Stimulated activated CD4-positive, alpha-beta T cell treated with anti-CD3 and anti-CD28 coated beads, TNF-alpha, amount 100 ng/mL, for 4 hours (primary cell): ENCODE results near the gene KIF21A.

Experiments
- DNase-seq, 3 experiments: peaks; one replicate each; pipeline ENCODE4 v3.0.0-alpha.2; 2020; ENCODE audit warnings: low read depth in 3 of 3

The KIF21A gene

DNA sequence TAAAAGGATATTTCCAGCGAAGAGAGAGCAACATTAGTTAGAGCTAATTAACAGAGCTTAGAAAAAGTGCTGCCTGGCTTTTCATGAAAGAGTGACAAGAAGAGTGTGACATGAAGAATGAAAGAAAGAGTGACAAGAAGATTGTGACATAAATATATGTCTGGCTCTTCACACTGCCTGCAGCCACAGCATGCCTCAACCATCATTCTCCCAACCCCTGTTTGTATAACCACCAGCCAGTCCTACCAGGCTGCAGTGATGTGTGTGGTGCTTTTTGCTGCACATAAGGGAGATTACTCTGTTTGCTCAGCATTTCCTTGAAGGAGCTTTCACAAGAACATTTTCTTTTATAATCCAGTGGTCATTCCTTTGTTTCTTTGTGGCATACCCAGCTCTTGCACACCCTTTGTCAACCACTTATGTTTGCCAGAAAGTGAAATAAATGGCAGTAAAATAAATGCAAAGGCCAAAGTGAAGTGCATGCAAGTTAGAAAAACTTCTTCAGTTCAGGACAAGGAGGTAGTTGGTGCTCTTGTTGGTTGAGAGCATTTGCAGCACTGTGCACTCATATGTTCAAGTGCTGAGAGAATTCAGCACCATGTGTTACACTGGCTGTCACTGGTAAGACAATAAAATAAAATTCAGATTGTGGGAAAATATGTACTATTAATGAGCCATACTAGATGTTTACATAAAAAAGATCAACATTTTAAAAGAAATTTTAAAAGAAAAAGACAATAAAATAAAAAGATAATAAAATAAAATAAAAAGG is 50.6 kb downstream of the KIF21A start:
- DNase-seq = no peak

- no peak for DNase-seq
Measured at GRCh38 chr12:39390752-39391151, 52.2 kb downstream of the KIF21A start.

DNA sequence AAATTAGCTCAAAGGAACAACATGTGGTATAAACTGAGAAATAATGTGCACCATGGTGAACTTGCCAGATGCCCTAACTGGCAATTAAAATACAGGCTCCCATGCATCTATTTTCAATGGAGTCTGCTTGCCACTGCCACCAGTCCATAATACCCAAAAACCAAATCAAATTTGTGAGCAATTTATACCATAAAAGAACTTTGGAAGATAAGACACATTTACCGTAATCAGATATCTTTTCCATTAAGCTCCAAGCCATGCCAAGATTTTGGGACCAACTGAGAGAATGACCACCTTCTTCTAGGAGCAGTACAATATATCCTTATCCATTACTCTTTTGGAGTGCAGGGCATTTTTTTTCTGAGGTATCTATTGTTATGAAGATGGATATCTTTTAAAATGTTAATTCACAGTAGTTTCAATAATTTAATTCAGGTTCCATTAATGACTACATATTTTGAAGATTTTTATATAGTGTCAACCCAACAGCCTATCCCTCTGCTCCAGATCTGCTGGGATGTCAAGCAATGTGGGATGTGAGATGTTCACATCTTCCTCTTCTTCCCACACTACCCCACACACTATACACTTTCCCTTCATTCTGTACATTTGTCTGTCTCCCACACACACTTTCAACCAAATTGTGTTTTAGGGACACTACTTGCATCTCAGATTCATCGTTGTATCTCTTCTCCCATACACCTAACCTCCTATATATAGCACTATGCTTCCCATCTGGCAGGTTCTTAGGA is 53.3 kb downstream of the KIF21A start:
- no peak for DNase-seq

GRCh38 chr12:39386335-39386734 is 56.6 kb downstream of the KIF21A start:
- DNase-seq = no peak

- no peak for DNase-seq
Measured at GRCh38 chr12:39383114-39383513, 59.8 kb downstream of the KIF21A start.

- DNase-seq = no peak
Measured at GRCh38 chr12:39380090-39380489, 62.8 kb downstream of the KIF21A start.

DNA sequence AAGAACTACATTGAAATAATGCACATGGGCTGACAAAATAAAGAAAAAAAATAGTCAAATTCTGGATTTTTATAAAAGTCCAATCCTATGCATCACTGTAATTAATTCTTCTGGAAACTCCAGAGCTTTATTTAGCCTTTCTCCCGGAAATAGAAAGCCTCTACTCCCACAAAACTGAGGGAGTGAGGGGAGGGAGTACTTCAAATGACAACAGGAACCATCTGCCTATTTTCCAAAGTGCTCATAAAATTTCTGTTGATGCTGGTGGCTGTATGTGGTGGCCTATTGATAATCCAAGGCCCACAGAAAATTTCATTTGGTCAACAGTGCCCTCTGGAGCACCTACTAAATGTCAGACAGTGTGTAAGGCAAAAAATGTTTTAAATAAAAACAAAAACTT is 64.6 kb downstream of the KIF21A start:
- DNase-seq = no peak

- no peak for DNase-seq
Measured at GRCh38 chr12:39375206-39375808, 67.6 kb downstream of the KIF21A start.

DNA sequence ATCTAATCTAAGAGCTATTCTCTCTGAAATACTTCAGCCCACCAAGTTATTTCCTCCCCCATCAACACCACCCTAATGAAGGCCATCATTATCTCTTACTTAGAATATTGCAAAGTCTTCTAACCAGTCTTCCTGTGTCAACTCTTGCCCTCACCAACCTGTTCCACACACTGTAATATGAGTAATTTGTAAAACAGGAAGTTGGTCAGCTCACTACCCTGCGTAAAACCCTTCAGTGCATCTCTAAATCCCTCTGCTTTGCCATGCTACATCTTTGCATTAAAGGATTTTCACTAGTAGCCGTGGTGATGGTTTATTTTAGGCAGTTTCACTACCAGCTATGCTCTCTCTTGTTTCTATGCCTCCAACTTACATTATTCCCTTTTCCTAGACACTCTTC is 70.0 kb downstream of the KIF21A start:
- no peak for DNase-seq

- no peak for DNase-seq
Measured at GRCh38 chr12:39372204-39372925, 70.6 kb downstream of the KIF21A start.

DNA sequence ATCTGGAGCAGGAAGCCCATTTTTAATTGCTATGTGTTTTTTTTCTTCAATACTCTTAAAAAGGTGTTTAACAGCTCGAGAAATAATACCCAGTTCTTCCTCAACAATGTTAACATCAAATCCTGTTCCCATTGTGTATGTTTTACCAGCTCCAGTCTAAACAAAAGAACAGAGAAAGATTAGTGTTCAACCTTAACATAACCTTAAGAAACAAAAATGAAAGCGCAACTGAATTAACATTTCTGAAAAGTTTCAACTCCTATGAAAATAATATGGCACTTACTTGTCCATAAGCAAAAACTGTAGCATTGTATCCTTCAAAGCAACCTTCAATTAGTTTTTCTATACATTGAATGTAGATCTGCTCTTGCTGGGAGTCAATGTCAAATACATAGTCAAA is 73.2 kb downstream of the KIF21A start:
- no peak for DNase-seq

DNA sequence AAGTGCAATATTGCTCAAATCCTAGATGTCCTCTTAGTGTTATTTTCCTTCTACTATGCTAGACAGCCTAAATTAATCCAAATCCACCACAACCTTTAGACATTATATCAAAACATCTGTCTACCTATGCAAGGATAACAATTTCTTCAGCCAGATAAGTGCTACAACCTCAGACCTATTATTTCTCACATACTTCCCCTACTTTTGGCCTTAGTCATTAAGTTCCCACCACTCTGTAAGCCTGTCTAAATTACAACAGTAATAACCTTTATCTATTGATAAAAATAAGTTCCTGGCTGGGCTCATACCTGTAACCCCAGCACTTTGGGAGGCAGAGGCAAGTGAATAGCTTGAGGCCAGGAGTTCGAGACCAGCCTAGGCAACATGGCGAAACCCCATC is 74.0 kb downstream of the KIF21A start:
- no peak for DNase-seq

GRCh38 chr12:39368096-39368495 is 74.8 kb downstream of the KIF21A start:
- DNase-seq = no peak

DNA sequence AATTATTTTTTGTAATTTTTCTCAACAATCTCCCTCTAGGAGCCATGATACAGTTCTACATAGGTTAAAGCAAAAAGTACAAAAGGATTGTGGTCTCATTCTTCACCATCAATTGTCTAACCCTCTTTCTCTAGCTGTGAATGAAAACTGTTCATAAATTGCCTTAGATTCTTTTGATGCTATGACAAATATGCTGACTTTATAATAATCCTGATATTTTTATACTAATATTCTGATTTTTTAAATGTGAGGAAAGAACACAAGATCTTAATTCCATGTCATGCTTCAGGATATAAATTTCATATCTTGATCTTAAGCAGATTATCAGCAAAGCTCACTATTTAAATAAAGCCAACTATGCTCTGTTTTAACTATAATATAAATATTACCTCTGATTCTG is 75.4 kb downstream of the KIF21A start:
- no peak for DNase-seq

GRCh38 chr12:39365364-39366001 is 77.4 kb downstream of the KIF21A start:
- no peak for DNase-seq

- no peak for DNase-seq
Measured at GRCh38 chr12:39364196-39364595, 78.7 kb downstream of the KIF21A start.

GRCh38 chr12:39359645-39360044 is 83.3 kb downstream of the KIF21A start:
- no peak for DNase-seq

- no peak for DNase-seq
Measured at GRCh38 chr12:39357041-39357440, 85.9 kb downstream of the KIF21A start.

- no peak for DNase-seq
Measured at GRCh38 chr12:39355841-39356240, 87.1 kb downstream of the KIF21A start.

DNA sequence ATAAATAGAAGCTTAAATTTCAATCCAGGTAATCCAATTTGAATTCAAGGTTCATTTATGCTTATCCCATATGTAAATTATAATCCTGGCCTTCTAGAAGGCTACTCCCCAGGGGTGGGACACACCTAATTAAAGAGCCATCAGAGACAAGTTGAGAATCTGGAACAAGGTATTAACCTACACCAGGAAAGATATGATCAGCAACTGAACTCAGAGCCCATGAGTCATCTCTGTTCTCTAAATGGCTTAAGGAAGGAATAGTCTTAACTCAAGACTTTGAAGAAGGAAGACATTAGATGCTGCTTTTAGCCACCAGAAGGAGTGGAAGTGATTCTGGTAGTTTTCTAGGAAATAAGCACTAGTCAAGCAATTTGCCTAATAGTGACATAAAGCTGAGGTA is 88.0 kb downstream of the KIF21A start:
- DNase-seq = no peak

GRCh38 chr12:39352471-39353017 is 90.4 kb downstream of the KIF21A start:
- no peak for DNase-seq
